Hepatocyte (in vitro differentiated cells): Measurements from ENCODE around the gene NUBP1. TPM values are rescaled to one million over a fixed set of nuclear protein-coding genes. Genes with fewer than 3 reads are reported as not detected.

ENCODE experiments used
- DNase-seq: peaks from one replicate; pipeline ENCODE4 v3.0.0-alpha.2; 2016; ENCODE audit warnings: low spot score
- H2AFZ ChIP-seq: fragments of 200-600 bp; sonication (generic); 2 replicates; pipeline ENCODE4 v1.6.0; 2016; ENCODE audit warnings: antibody characterized with exemption, mild to moderate bottlenecking
- H3K27ac ChIP-seq: fragments of 200-600 bp; sonication (generic); 2 replicates; pipeline ENCODE4 v1.5.1; 2016; ENCODE audit warnings: mild to moderate bottlenecking
- H3K27me3 ChIP-seq: fragments of 200-600 bp; sonication (generic); 2 replicates; pipeline ENCODE4 v1.6.1; 2016
- H3K36me3 ChIP-seq: fragments of 200-600 bp; sonication (generic); replicated peaks from 2 replicates; pipeline ENCODE4 v1.5.1; 2016; ENCODE audit warnings: low read depth; ENCODE audit not compliant: insufficient read depth
- H3K4me1 ChIP-seq: fragments of 200-600 bp; sonication (generic); 2 replicates; pipeline ENCODE4 v1.5.1; 2016; ENCODE audit warnings: mild to moderate bottlenecking, moderate library complexity; ENCODE audit not compliant: insufficient read depth
- H3K4me2 ChIP-seq: fragments of 200-600 bp; sonication (generic); 2 replicates; pipeline ENCODE4 v1.6.0; 2016
- H3K4me3 ChIP-seq: fragments of 200-600 bp; sonication (generic); 2 replicates; pipeline ENCODE4 v1.5.1; 2016; ENCODE audit warnings: mild to moderate bottlenecking
- H3K79me2 ChIP-seq: fragments of 200-600 bp; sonication (generic); 2 replicates; pipeline ENCODE4 v1.6.0; 2017; ENCODE audit warnings: mild to moderate bottlenecking
- H3K9me2 ChIP-seq: fragments of 200-600 bp; sonication (generic); replicated peaks from 2 replicates; pipeline ENCODE4 v1.6.0; 2017; ENCODE audit warnings: mild to moderate bottlenecking; ENCODE audit not compliant: insufficient read depth
- H3K9me3 ChIP-seq: fragments of 200-600 bp; sonication (generic); 2 replicates; pipeline ENCODE4 v1.5.1; 2016; ENCODE audit warnings: low read depth, mild to moderate bottlenecking
- H4K20me1 ChIP-seq: fragments of 200-600 bp; sonication (generic); 2 replicates; pipeline ENCODE4 v1.6.0; 2016; ENCODE audit warnings: mild to moderate bottlenecking; ENCODE audit not compliant: insufficient read depth, poor library complexity, severe bottlenecking
- CTCF ChIP-seq: fragments of 200-600 bp; sonication (generic); IDR thresholded peaks from 2 replicates; pipeline ENCODE4 v1.5.1; 2016; ENCODE audit warnings: antibody characterized with exemption, mild to moderate bottlenecking; ENCODE audit not compliant: poor library complexity
- EZH2 ChIP-seq: fragments of 200-600 bp; sonication (generic); IDR thresholded peaks from 2 replicates; pipeline ENCODE4 v1.6.1; 2016; ENCODE audit warnings: antibody characterized with exemption, mild to moderate bottlenecking, borderline replicate concordance
- EZH2phosphoT487 ChIP-seq: fragments of 200-600 bp; sonication (generic); IDR thresholded peaks from one replicate; pipeline ENCODE4 v1.6.1; 2018; ENCODE audit warnings: antibody characterized with exemption, mild to moderate bottlenecking, low read depth, moderate library complexity; ENCODE audit not compliant: unreplicated experiment, severe bottlenecking
- WGBS: methylation state at CpG from one replicate; pipeline ENCODE4 v1.1.6; 2016; ENCODE audit warnings: low lambda C conversion rate; ENCODE audit errors: missing lambda C conversion rate; 5-methylcytosine and 5-hydroxymethylcytosine counted together
- polyA plus RNA-seq: library from polyadenylated mRNA; unstranded; fragments of >200 nt; fragmentation: Nextera tagmentation; extraction: Ambion mirVana; gene quantifications from 2 replicates; pipeline ENCODE4 v1.2.1, GENCODE V29; 2016
- total RNA-seq: library from RNA; depleted of rRNA; stranded (reverse); fragments of >200 nt; gene quantifications from 2 replicates; pipeline ENCODE4 v1.2.3, GENCODE V29; 2014

NUBP1 gene
- total and polyA plus RNA-seq, 2 experiments from 2014 or later, result 25.6 to 31.7 TPM

- Histone ChIP-seq H3K9me3 (no peaks in the 10 kb centered on the region), H3K4me2 (no peak overlapping the region), H3K4me1 (no peaks in the 10 kb centered on the region), H3K27ac (no peak overlapping the region), H3K4me3 (no peak overlapping the region), H3K79me2 (no peaks in the 10 kb centered on the region), H3K36me3 (no peaks in the 10 kb centered on the region), H2AFZ (no peak overlapping the region), H3K27me3 (no peaks in the 10 kb centered on the region), H3K9me2 (no peaks in the 10 kb centered on the region), H4K20me1 (no peaks in the 10 kb centered on the region)
- 92% methylated on average over 6 of the region's 6 CpGs for WGBS
- no peak for DNase-seq
- TF ChIP-seq EZH2 (no peak), CTCF (no peak), EZH2phosphoT487 (no peak)
These were observed 12.9 kb downstream of the NUBP1 start for GRCh38 chr16:10756574-10756973.

GRCh38 chr16:10760858-10761257 is 17.2 kb downstream of the NUBP1 start:
- Histone ChIP-seq H3K4me3 (no peak overlapping the region), H3K9me3 (no peaks in the 10 kb centered on the region), H3K9me2 (no peaks in the 10 kb centered on the region), H3K36me3 (no peaks in the 10 kb centered on the region), H3K4me2 (no peak overlapping the region), H3K79me2 (no peaks in the 10 kb centered on the region), H3K4me1 (no peaks in the 10 kb centered on the region), H4K20me1 (no peaks in the 10 kb centered on the region), H2AFZ (no peak overlapping the region), H3K27ac (no peak overlapping the region), H3K27me3 (no peaks in the 10 kb centered on the region)
- 95% methylated on average over 3 of the region's 3 CpGs for WGBS
- DNase-seq, result no peak
- TF ChIP-seq EZH2, result no peak
- TF ChIP-seq EZH2phosphoT487, result no peak
- no peak for TF ChIP-seq CTCF

GRCh38 chr16:10761373-10761772 is 17.7 kb downstream of the NUBP1 start:
- TF ChIP-seq CTCF (no peak), EZH2 (no peak), EZH2phosphoT487 (no peak)
- Histone ChIP-seq H3K4me1 (no peaks in the 10 kb centered on the region), H3K4me2 (no peak overlapping the region), H2AFZ (no peak overlapping the region), H3K9me3 (no peaks in the 10 kb centered on the region), H3K9me2 (no peaks in the 10 kb centered on the region), H4K20me1 (no peaks in the 10 kb centered on the region), H3K27me3 (no peaks in the 10 kb centered on the region), H3K27ac (no peak overlapping the region), H3K36me3 (no peaks in the 10 kb centered on the region), H3K79me2 (no peaks in the 10 kb centered on the region), H3K4me3 (no peak overlapping the region)
- DNase-seq, result no peak
- 87% methylated on average over 8 of the region's 8 CpGs for WGBS
